CD8-positive, alpha-beta memory T cell (primary cell): ENCODE measurements around the gene ERCC5. TPM values are rescaled to one million over a fixed set of nuclear protein-coding genes. Genes with fewer than 3 reads are reported as not detected.

Source experiments
- CTCF ChIA-PET: fragments of 350-600 bp; sonication (Branson Sonifier 250); formaldehyde crosslinking; loops from one replicate; lab custom pipeline; 2021; ENCODE audit warnings: antibody characterized with exemption; lab: Charles Lee
- POLR2A ChIA-PET: fragments of 350-600 bp; sonication (Branson Sonifier 250); formaldehyde crosslinking; loops from one replicate; lab custom pipeline; 2021; ENCODE audit warnings: antibody characterized with exemption; lab: Charles Lee
- DNase-seq, 5 donors: peaks; one replicate each; pipeline versions ENCODE4 v3.0.0 to v3.0.0-alpha.2; 2020 to 2022; ENCODE audit warnings: mixed read lengths in 1 of 5
- H3K27ac ChIP-seq: one replicate; pipeline ENCODE4 v1.7.0; 2013; ENCODE audit warnings: low read depth, mild to moderate bottlenecking, low read length, moderate library complexity
- H3K27me3 ChIP-seq: 2 replicates; pipeline ENCODE4 v1.7.0; 2013; ENCODE audit warnings: low read length, mild to moderate bottlenecking; ENCODE audit not compliant: insufficient read depth, poor library complexity, severe bottlenecking
- H3K36me3 ChIP-seq: 2 replicates; pipeline ENCODE4 v1.7.0; 2013; ENCODE audit warnings: mild to moderate bottlenecking, low read length, moderate library complexity; ENCODE audit not compliant: insufficient read depth
- H3K4me1 ChIP-seq: 2 replicates; pipeline ENCODE4 v1.7.0; 2013; ENCODE audit warnings: mild to moderate bottlenecking, low read length, moderate library complexity; ENCODE audit not compliant: insufficient read depth
- H3K4me3 ChIP-seq: 2 replicates; pipeline ENCODE4 v1.7.0; 2013; ENCODE audit warnings: mild to moderate bottlenecking, low read length
- H3K9me3 ChIP-seq: 2 replicates; pipeline ENCODE4 v1.7.0; 2013; ENCODE audit warnings: mild to moderate bottlenecking, low read length
- H3K27ac Mint-ChIP-seq, 8 donors: one replicate each; pipeline ENCODE4 v1.8.0; 2020 to 2021; ENCODE audit warnings: mixed read lengths in 8 of 8, mild to moderate bottlenecking in 6 of 8, inconsistent platforms in 3 of 8, moderate library complexity in 3 of 8
- H3K27me3 Mint-ChIP-seq, 2 donors: one replicate each; pipeline ENCODE4 v1.8.0; 2020 to 2021; ENCODE audit warnings: mixed read lengths in 2 of 2, mild to moderate bottlenecking in 1 of 2, moderate library complexity in 1 of 2
- H3K36me3 Mint-ChIP-seq, 3 donors: one replicate each; pipeline ENCODE4 v1.8.0; 2020 to 2021; ENCODE audit warnings: mixed read lengths in 3 of 3, inconsistent platforms in 1 of 3, mild to moderate bottlenecking in 1 of 3
- H3K4me1 Mint-ChIP-seq, 3 donors: one replicate each; pipeline ENCODE4 v1.8.0; 2020 to 2021; ENCODE audit warnings: mixed read lengths in 3 of 3, inconsistent platforms in 1 of 3, mild to moderate bottlenecking in 1 of 3
- H3K4me3 Mint-ChIP-seq, 7 donors: one replicate each; pipeline ENCODE4 v1.8.0; 2020 to 2021; ENCODE audit warnings: mixed read lengths in 7 of 7, mild to moderate bottlenecking in 6 of 7, moderate library complexity in 4 of 7, inconsistent platforms in 2 of 7
- H3K9me3 Mint-ChIP-seq, 5 donors: one replicate each; pipeline ENCODE4 v1.8.0; 2020 to 2022; ENCODE audit warnings: mixed read lengths in 5 of 5, mild to moderate bottlenecking in 3 of 5, moderate library complexity in 2 of 5, inconsistent platforms in 1 of 5
- polyA plus RNA-seq: library from polyadenylated mRNA; unstranded; fragments of 300-500 nt; fragmentation: Illumina TruSeq; gene quantifications from one replicate; pipeline ENCODE4 v1.2.3, GENCODE V29; 2021
- total RNA-seq, 2 experiments: library from RNA; stranded (reverse); gene quantifications; one replicate each; pipeline ENCODE4 v1.2.3, GENCODE V29; 2021

The ERCC5 gene
- total RNA-seq = 10 to 100 TPM; 48.0 to 48.8 TPM
- polyA plus RNA-seq = 60.3 TPM

DNA sequence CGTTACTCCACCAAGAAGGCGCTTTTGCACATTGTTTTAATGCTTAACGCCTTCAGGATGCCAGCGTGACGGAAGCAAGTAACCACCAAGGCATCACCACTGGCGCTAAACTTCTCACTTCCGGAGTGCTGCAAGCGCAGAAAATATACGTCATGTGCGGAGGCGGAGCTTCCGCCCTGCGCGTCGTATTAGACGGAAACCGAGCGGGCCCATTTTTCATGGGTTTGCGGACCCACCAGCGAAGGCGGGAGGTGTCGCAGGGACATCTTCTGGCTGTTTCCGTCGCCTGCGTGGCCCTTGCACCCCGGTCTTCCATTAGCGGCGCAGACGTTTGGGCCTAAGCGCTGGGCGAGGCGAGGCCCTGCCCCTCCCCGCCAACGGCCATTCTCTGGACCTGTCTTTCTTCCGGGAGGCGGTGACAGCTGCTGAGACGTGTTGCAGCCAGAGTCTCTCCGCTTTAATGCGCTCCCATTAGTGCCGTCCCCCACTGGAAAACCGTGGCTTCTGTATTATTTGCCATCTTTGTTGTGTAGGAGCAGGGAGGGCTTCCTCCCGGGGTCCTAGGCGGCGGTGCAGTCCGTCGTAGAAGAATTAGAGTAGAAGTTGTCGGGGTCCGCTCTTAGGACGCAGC, at the start of gene ERCC5:
Gene ERCC5, plus strand, starts transcription at position 403 of the 631 bp plus-strand sequence. CDS start 235 bp downstream, outside the sequence.
- H3K4me1 ChIP-seq = peaks cover 42% of the 10 kb centered on the region
- peaks cover 42 to 52% (median 51%) of the 10 kb centered on the region in 3 donors for H3K4me1 Mint-ChIP-seq
- H3K27ac ChIP-seq = peak within 1 kb of the TSS; percentile 99
- H3K27ac Mint-ChIP-seq = peak within 1 kb of the TSS; percentile 93 to 100 (median 99)
- ChIA-PET CTCF (interaction anchor here (0.7 to 4.8 kb wide), 14 partner anchors 9 to 267 kb away, joined by 3 to 36 read pairs (median 6); partner anchors contain the start of genes BIVM, POGLUT2 and TEX30), POLR2A (interaction anchor here (0.6 to 4.7 kb wide), 11 partner anchors 28 to 1228 kb away, joined by 3 to 171 read pairs (median 4); partner anchors contain the start of genes BIVM, POGLUT2, TEX30 and TPP2)
- no peaks in the 10 kb centered on the region for H3K36me3 ChIP-seq
- peak within 1 kb of the TSS; percentile 91 to 99 (median 97) for H3K4me3 Mint-ChIP-seq
- no peaks in the 10 kb centered on the region for H3K27me3 ChIP-seq
- peaks cover 0 to 2% (median 0%) of the 10 kb centered on the region in 5 donors for H3K9me3 Mint-ChIP-seq
- peak within 1 kb of the TSS; percentile 97 for H3K4me3 ChIP-seq
- peaks cover 0 to 38% (median 5%) of the 10 kb centered on the region in 3 donors for H3K36me3 Mint-ChIP-seq
- H3K9me3 ChIP-seq = no peaks in the 10 kb centered on the region
- peak; percentile 88 to 97 (median 97) for DNase-seq
- H3K27me3 Mint-ChIP-seq = peaks cover 0 to 5% of the 10 kb centered on the region in 2 donors

DNA sequence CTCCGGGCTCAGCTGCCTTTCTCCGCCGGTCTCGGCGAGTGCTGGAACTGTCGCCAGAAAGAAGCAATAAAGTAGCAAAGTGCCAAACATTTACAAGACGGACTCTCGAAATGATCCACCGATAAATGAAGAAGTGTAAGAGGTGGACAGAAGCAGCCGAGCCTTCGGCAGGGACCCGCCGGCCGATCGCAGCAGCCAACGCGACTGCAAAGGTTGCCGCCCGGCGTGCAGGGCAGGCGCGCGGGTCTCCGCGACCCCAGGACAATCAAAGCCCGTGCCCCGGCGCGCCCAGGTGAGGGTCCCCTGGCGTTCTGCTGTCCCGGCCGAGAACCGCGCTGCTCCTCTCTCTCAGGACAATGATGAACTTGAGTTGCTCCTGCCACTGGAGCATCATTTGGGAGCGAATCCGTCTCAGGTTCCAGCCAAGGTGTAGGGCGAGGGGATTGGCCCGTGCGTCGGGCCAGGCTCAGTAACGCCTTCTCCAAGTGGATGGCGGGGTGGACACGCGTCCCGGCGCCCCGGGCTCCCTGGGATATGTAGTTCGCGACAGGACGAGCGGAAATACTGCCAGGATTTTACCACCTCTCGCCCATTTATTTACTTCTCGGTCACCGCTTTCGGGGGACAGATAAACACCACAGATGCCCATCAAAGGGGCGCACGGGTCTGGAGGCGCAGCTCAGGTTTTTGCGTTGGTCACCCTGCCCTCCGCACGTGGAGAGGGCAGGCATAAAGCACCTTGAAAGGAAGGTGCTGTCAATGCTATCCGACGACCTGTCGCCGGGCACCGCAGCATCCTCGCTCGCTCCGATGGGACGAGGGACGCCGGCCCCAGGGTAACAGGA, 47.0 kb upstream of the ERCC5 start, which contains the start of the genes BIVM and POGLUT2:
Gene BIVM, plus strand, starts transcription at position 539 of the 845 bp plus-strand sequence. CDS start 8,149 bp downstream, outside the sequence.
Gene POGLUT2, minus strand, starts transcription at position 396 of the 845 bp plus-strand sequence. Its CDS starts 306 bp downstream, at position 90.
- Histone ChIP-seq H3K4me3 (peak within 1 kb of the TSS; percentile 67), H3K27me3 (no peaks in the 10 kb centered on the region), H3K4me1 (peaks cover 6% of the 10 kb centered on the region), H3K27ac (peak within 1 kb of the TSS; percentile 61), H3K36me3 (no peaks in the 10 kb centered on the region), H3K9me3 (no peaks in the 10 kb centered on the region)
- Mint-ChIP-seq H3K27me3 (peaks cover 0 to 4% of the 10 kb centered on the region in 2 donors), H3K27ac (peak within 1 kb of the TSS; percentile 71 to 95 (median 84)), H3K36me3 (peaks cover 0 to 11% (median 3%) of the 10 kb centered on the region in 3 donors), H3K4me1 (peaks cover 28 to 43% (median 43%) of the 10 kb centered on the region in 3 donors), H3K4me3 (peak within 1 kb of the TSS; percentile 91 to 98 (median 96)), H3K9me3 (no peaks in the 10 kb centered on the region)
- ChIA-PET CTCF (interaction anchor here (0.8 to 4.2 kb wide), 9 partner anchors 10 to 207 kb away, joined by 3 to 28 read pairs (median 5); partner anchors contain the start of genes ERCC5 and TEX30), POLR2A (interaction anchor here (1.0 to 2.6 kb wide), 4 partner anchors 10 to 206 kb away, joined by 3 to 17 read pairs (median 10); partner anchors contain the start of genes ERCC5 and TEX30)
- peak; percentile 62 to 85 (median 73) for DNase-seq

DNA sequence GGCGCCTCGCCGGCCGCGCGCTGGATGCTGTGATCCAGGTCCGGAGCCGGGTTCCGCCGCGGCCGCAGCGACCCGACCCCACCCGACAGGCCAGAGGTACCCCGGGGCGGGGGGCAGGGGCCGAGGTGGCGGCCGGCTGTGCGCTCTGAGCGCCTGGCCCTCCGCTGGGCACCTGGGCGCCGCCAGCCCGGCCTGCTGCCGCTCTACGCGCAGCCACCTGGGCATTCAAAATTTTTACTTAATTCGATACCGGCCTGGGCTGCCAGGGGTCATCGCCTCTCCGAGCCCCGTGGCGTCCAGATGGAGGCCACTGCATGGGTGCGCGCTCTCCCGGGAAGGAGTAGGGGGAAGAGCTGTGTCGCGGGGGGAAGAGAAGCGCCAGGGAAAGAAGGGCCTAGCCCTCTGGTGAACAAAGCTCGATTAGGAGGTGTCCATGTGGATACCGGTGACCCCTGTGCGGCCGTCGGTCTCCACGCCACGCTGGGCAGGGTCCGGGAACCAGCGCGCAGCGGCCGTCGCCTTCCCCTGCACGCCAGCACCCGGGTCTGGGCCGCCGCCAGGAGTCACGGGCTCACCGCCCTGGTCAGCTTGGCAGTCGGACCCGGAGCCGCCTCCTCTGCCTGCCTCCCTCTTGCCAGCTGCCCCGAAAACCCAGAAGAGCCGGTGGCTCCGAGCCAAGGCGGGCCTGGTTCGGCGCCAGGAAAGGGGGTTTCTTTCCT, 46.2 kb upstream of the ERCC5 start:
- Mint-ChIP-seq H3K27ac (peak overlapping the region; percentile 29 to 95 (median 78)), H3K9me3 (no peaks in the 10 kb centered on the region), H3K4me3 (peak overlapping the region; percentile 91 to 98 (median 96)), H3K27me3 (peaks cover 0 to 4% of the 10 kb centered on the region in 2 donors), H3K36me3 (peaks cover 0 to 11% (median 3%) of the 10 kb centered on the region in 3 donors), H3K4me1 (peaks cover 28 to 45% (median 45%) of the 10 kb centered on the region in 3 donors)
- ChIA-PET POLR2A (interaction anchor here (1.0 to 2.6 kb wide), 6 partner anchors 11 to 207 kb away, joined by 3 to 17 read pairs (median 7); partner anchors contain the start of genes ERCC5 and TEX30), CTCF (interaction anchor here (0.6 to 4.2 kb wide), 30 partner anchors 11 to 228 kb away, joined by 3 to 28 read pairs (median 3); partner anchors contain the start of genes ERCC5, TEX30 and TPP2)
- H3K9me3 ChIP-seq = no peaks in the 10 kb centered on the region
- peaks cover 6% of the 10 kb centered on the region for H3K4me1 ChIP-seq
- no peaks in the 10 kb centered on the region for H3K36me3 ChIP-seq
- DNase-seq = peak in 2 of 5 donors; percentile 1 to 16
- peak overlapping the region; percentile 67 for H3K4me3 ChIP-seq
- no peaks in the 10 kb centered on the region for H3K27me3 ChIP-seq
- H3K27ac ChIP-seq = peak overlapping the region; percentile 61

DNA sequence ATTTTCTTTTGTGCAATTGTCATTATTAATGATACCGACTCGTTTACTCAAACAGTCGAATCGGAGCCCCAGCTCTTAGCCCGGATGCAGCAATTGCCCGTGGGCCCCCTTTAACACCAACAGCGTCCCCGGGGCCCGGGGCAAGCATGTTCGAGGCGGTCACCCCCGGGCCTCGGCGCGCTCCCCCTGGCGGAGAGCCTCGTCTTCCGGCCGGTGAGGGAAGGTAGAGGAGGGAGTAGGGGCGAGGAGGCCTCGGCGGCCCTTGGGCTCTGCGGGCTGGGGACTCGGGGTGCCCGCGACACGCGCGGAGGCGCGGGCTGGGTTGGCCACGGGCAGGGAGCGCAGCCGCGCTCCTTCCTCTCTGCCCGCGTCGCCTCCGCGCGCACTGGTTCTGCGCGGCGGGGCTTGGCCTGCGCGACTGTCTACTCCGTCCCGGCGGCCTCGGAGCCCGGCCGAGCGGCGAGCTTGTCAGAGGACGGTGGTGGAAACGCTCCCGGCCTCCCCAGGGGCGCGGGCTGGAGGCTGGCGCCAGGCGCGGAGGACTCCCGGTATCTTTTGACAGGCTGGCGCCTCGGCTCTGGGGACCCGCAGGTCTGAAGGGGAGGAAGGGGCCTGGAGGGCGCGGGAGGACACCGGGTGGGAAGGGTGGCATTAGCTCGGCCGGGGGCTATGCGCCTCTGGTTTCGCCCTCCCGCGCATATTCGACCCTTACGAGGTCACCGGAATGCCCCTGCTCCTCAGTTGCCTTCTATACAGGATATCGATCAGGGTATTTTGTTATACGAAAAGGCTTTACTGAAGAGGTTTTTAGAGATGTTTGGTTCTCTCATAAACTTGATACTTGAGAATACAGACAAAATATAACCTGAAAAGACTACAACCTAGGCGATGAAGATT, 45.4 kb upstream of the ERCC5 start:
- Mint-ChIP-seq H3K27ac (peak overlapping the region; percentile 59 to 95 (median 78)), H3K36me3 (peaks cover 0 to 11% (median 3%) of the 10 kb centered on the region in 3 donors), H3K9me3 (no peaks in the 10 kb centered on the region), H3K4me1 (peaks cover 28 to 49% (median 45%) of the 10 kb centered on the region in 3 donors), H3K4me3 (peak overlapping the region; percentile 89 to 98 (median 96)), H3K27me3 (peaks cover 0 to 4% of the 10 kb centered on the region in 2 donors)
- DNase-seq = peak; percentile 73 to 88 (median 80)
- POLR2A ChIA-PET = interaction anchor here (1.0 to 2.6 kb wide), 6 partner anchors 12 to 208 kb away, joined by 3 to 17 read pairs (median 7); partner anchors contain the start of genes ERCC5 and TEX30
- H3K4me1 ChIP-seq = peaks cover 6% of the 10 kb centered on the region
- H3K27me3 ChIP-seq = no peaks in the 10 kb centered on the region
- CTCF ChIA-PET = interaction anchor here (0.6 to 4.2 kb wide), 31 partner anchors 10 to 228 kb away, joined by 3 to 28 read pairs (median 3); partner anchors contain the start of genes ERCC5, TEX30 and TPP2
- H3K27ac ChIP-seq = peak overlapping the region; percentile 61
- peak overlapping the region; percentile 67 for H3K4me3 ChIP-seq
- H3K9me3 ChIP-seq = no peaks in the 10 kb centered on the region
- H3K36me3 ChIP-seq = no peaks in the 10 kb centered on the region

DNA sequence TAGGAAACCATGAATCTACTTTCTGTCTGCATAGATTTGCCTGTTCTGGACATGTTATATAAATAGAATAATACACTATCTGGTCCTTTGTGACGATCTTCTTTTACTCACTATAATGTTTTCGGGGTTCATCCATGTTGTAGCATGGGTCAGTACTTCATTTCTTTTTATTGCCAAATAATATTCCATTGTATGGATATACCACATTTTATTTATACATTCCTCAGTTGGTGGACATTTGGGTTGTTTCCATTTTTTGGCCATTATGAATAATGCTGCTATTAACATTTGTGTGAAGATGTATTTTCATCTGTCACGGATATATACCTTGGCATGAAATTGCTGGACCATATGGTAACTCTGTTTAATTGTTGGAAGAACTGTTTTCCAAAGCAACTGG, 40.2 kb upstream of the ERCC5 start:
- Mint-ChIP-seq H3K4me1 (peaks cover 36 to 62% (median 46%) of the 10 kb centered on the region in 3 donors), H3K27ac (no peak overlapping the region), H3K36me3 (peaks cover 0 to 13% (median 8%) of the 10 kb centered on the region in 3 donors), H3K4me3 (no peak overlapping the region), H3K9me3 (no peaks in the 10 kb centered on the region), H3K27me3 (no peaks in the 10 kb centered on the region)
- Histone ChIP-seq H3K4me3 (no peak overlapping the region), H3K4me1 (peaks cover 5% of the 10 kb centered on the region), H3K27me3 (no peaks in the 10 kb centered on the region), H3K36me3 (no peaks in the 10 kb centered on the region), H3K27ac (no peak overlapping the region), H3K9me3 (no peaks in the 10 kb centered on the region)
- no peak for DNase-seq
- ChIA-PET POLR2A (no interaction called here), CTCF (no interaction called here)

DNA sequence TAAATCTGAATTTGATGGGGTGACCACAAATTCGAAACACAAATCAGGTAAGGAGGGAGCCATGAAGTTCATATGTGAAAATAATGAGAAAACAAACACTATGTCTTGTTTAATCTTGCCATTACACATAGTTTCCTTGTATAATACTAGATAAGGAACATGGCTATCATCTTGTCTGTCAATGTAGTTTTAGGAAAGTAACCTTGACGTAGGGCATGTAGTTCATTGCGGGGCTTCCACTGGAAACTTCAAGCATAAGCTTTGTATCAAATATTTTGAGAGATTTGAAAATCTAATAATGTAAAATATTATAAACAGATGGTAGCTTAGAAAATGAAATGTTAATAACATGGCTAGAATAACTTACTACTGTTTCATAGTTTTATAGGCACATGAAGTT, 38.1 kb upstream of the ERCC5 start:
- peaks cover 27 to 51% (median 37%) of the 10 kb centered on the region in 3 donors for H3K4me1 Mint-ChIP-seq
- Histone ChIP-seq H3K4me3 (no peak overlapping the region), H3K9me3 (no peaks in the 10 kb centered on the region), H3K27me3 (no peaks in the 10 kb centered on the region), H3K27ac (no peak overlapping the region), H3K4me1 (no peaks in the 10 kb centered on the region), H3K36me3 (no peaks in the 10 kb centered on the region)
- no peak for DNase-seq
- H3K27ac Mint-ChIP-seq = no peak overlapping the region
- peaks cover 4 to 7% (median 6%) of the 10 kb centered on the region in 5 donors for H3K9me3 Mint-ChIP-seq
- H3K27me3 Mint-ChIP-seq = no peaks in the 10 kb centered on the region
- peaks cover 5 to 24% (median 23%) of the 10 kb centered on the region in 3 donors for H3K36me3 Mint-ChIP-seq
- ChIA-PET POLR2A (no interaction called here), CTCF (no interaction called here)
- no peak overlapping the region for H3K4me3 Mint-ChIP-seq
